Parathyroid adenoma (tissue), 2 donors: Measurements from ENCODE around the gene NRAP.

Source experiments
- H2AFZ ChIP-seq: fragments of 300-600 bp; sonication (generic); one replicate; pipeline ENCODE4 v1.7.0; 2017; ENCODE audit warnings: antibody characterized with exemption, mild to moderate bottlenecking
- H3K27ac ChIP-seq: fragments of 300-600 bp; sonication (generic); one replicate; pipeline ENCODE4 v1.7.0; 2017
- H3K27me3 ChIP-seq: fragments of 300-600 bp; sonication (generic); one replicate; pipeline ENCODE4 v1.7.0; 2017; ENCODE audit warnings: low read length; ENCODE audit not compliant: control insufficient read depth, insufficient read depth
- H3K36me3 ChIP-seq: fragments of 300-600 bp; sonication (generic); one replicate; pipeline ENCODE4 v1.7.0; 2017; ENCODE audit warnings: low read length; ENCODE audit not compliant: control insufficient read depth, insufficient read depth
- H3K4me1 ChIP-seq: fragments of 300-600 bp; sonication (generic); one replicate; pipeline ENCODE4 v1.7.0; 2017; ENCODE audit warnings: control low read depth
- H3K4me2 ChIP-seq: fragments of 300-600 bp; sonication (generic); one replicate; pipeline ENCODE4 v1.7.0; 2017; ENCODE audit warnings: low read length
- H3K4me3 ChIP-seq: fragments of 300-600 bp; sonication (generic); one replicate; pipeline ENCODE4 v1.7.0; 2017; ENCODE audit warnings: low read depth, low read length
- H3K79me2 ChIP-seq: fragments of 300-600 bp; sonication (generic); one replicate; pipeline ENCODE4 v1.7.0; 2017; ENCODE audit warnings: control low read depth
- H3K9ac ChIP-seq: fragments of 300-600 bp; sonication (generic); one replicate; pipeline ENCODE4 v1.7.0; 2017; ENCODE audit warnings: mild to moderate bottlenecking
- H3K9me3 ChIP-seq: fragments of 300-600 bp; sonication (generic); one replicate; pipeline ENCODE4 v1.7.0; 2017; ENCODE audit warnings: low read length; ENCODE audit not compliant: control insufficient read depth
- TF ChIP-seq, protein P1 (sequence below): fragments of 300-600 bp; sonication (generic); IDR thresholded peaks from one replicate; pipeline ENCODE4 v1.7.0; 2017; ENCODE audit warnings: antibody characterized with exemption, mild to moderate bottlenecking
- donor health status: primary hyperparathyroidism.

NRAP gene, protein sequence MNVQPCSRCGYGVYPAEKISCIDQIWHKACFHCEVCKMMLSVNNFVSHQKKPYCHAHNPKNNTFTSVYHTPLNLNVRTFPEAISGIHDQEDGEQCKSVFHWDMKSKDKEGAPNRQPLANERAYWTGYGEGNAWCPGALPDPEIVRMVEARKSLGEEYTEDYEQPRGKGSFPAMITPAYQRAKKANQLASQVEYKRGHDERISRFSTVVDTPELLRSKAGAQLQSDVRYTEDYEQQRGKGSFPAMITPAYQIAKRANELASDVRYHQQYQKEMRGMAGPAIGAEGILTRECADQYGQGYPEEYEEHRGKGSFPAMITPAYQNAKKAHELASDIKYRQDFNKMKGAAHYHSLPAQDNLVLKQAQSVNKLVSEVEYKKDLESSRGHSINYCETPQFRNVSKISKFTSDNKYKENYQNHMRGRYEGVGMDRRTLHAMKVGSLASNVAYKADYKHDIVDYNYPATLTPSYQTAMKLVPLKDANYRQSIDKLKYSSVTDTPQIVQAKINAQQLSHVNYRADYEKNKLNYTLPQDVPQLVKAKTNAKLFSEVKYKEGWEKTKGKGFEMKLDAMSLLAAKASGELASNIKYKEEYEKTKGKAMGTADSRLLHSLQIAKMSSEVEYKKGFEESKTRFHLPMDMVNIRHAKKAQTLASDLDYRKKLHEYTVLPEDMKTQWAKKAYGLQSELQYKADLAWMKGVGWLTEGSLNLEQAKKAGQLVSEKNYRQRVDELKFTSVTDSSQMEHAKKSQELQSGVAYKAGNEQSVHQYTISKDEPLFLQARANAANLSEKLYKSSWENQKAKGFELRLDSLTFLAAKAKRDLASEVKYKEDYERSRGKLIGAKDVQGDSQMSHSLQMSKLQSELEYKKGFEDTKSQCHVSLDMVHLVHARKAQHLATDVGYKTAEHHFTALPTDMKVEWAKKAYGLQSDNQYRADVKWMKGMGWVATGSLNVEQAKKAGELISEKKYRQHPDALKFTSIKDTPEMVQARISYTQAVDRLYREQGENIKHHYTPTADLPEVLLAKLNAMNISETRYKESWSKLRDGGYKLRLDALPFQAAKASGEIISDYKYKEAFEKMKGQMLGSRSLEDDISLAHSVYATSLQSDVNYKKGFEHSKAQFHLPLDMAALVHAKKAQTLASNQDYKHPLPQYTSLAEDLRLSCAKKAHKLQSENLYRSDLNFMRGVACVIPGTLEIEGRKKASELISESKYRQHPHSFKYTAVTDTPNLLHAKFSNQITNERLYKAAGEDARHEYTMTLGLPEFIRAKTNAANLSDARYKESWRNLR (N-terminal part only)

DNA sequence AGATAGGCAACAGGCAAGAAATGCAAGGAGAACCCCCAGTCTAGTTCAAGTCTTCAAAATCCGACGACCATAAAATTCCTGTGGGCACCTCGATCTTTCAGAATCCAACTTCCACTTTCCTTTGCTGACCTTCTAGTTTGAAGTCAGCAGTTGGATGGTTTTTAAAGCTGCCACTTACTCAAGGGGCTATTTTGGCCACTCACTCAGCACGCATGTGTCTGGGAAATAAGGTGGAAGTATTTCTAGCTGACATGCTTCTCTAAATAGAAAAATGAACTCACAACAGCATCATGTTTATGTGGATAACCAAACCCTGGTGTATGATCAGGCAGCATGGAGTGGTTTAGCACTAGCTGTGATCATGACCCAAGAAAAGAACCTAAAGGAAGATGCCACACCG lies at the start of gene NRAP:
Gene NRAP, minus strand, starts transcription at position 134 of the 400 bp plus-strand sequence. CDS start 159 bp downstream, outside the sequence.
- TF ChIP-seq, protein P1, sequence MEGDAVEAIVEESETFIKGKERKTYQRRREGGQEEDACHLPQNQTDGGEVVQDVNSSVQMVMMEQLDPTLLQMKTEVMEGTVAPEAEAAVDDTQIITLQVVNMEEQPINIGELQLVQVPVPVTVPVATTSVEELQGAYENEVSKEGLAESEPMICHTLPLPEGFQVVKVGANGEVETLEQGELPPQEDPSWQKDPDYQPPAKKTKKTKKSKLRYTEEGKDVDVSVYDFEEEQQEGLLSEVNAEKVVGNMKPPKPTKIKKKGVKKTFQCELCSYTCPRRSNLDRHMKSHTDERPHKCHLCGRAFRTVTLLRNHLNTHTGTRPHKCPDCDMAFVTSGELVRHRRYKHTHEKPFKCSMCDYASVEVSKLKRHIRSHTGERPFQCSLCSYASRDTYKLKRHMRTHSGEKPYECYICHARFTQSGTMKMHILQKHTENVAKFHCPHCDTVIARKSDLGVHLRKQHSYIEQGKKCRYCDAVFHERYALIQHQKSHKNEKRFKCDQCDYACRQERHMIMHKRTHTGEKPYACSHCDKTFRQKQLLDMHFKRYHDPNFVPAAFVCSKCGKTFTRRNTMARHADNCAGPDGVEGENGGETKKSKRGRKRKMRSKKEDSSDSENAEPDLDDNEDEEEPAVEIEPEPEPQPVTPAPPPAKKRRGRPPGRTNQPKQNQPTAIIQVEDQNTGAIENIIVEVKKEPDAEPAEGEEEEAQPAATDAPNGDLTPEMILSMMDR: no peak
- H3K36me3 ChIP-seq: no peaks in the 10 kb centered on the region

DNA sequence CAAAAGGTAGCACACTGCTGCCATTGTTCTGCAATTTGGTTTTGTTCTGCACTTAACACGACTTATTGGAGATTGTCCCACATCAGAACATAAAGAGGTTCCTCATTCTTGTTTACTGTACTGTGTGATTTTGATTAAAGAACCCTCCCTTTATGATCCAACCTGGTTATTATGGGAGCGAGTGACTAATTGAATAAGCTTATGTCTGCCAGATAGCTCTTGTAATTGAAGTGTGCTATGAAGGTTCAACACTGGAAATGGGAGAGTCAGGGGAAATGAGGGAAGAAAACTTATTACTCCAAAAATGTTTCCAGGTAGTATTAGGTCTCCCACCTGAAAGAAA lies 49.8 kb upstream of the NRAP start:
- Histone ChIP-seq H3K9ac (no peak overlapping the region), H3K27me3 (no peaks in the 10 kb centered on the region), H3K4me3 (no peak overlapping the region), H3K36me3 (no peaks in the 10 kb centered on the region), H3K27ac (no peak overlapping the region), H3K4me1 (no peaks in the 10 kb centered on the region), H3K79me2 (peaks cover 4% of the 10 kb centered on the region), H2AFZ (no peak overlapping the region), H3K9me3 (no peaks in the 10 kb centered on the region), H3K4me2 (no peak overlapping the region)
- TF ChIP-seq, protein P1: no peak

More for the DNA sequence above, at the start of gene NRAP:
- Histone ChIP-seq H3K79me2 (no peaks in the 10 kb centered on the region), H3K9ac (no peak within 1 kb of the TSS), H3K4me1 (no peaks in the 10 kb centered on the region), H3K4me2 (no peak within 1 kb of the TSS), H3K9me3 (no peaks in the 10 kb centered on the region), H3K27ac (no peak within 1 kb of the TSS), H3K27me3 (no peaks in the 10 kb centered on the region), H2AFZ (no peak within 1 kb of the TSS), H3K4me3 (no peak within 1 kb of the TSS)

DNA sequence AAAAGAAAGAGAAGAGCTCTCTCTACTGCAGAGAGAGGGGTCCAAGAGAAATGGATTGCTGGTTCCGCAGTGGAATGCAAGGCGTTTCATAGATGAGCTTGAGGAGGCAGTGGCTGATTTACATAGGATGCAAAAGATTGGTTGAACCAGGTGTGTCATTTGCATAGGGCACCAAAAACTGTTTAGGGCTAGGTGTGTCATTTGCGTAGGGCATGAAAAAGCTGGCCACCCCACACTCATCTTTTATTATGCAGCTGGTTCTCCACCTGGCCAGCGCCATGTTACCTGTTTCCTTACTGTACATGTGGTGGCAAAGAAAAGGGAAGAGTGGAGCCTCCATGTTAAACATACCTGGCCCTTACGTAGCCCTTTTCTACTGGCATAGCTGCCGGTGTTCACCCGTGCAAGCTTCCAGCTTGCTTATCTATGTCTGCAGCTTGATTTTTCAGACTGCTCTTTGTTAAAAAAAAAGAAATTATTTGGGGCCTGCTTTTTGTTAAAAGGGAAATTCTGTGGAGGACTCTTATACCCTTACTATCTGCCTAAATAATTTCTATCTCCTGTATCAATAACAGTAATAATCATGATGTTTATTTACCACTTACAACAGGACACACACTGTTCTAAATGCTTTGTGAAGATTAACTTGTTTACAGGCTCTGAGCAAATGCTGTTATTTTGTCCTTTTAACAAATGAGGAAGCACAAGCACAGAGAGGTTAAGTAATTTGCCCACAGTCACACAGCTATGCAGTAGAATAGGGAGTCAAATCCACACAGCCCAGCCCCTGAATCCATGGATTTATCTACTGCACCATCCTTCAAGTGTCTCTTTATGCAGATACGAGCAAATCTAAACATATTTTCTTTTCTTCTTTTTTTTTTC lies 49.2 kb upstream of the NRAP start:
- no peak overlapping the region for H3K4me2 ChIP-seq
- H3K36me3 ChIP-seq: no peaks in the 10 kb centered on the region
- no peaks in the 10 kb centered on the region for H3K27me3 ChIP-seq
- no peak overlapping the region for H2AFZ ChIP-seq
- TF ChIP-seq, protein P1: no peak
- H3K9ac ChIP-seq: no peak overlapping the region
- no peaks in the 10 kb centered on the region for H3K4me1 ChIP-seq
- H3K4me3 ChIP-seq: no peak overlapping the region
- no peaks in the 10 kb centered on the region for H3K9me3 ChIP-seq
- H3K27ac ChIP-seq: no peak overlapping the region
- peaks cover 4% of the 10 kb centered on the region for H3K79me2 ChIP-seq

DNA sequence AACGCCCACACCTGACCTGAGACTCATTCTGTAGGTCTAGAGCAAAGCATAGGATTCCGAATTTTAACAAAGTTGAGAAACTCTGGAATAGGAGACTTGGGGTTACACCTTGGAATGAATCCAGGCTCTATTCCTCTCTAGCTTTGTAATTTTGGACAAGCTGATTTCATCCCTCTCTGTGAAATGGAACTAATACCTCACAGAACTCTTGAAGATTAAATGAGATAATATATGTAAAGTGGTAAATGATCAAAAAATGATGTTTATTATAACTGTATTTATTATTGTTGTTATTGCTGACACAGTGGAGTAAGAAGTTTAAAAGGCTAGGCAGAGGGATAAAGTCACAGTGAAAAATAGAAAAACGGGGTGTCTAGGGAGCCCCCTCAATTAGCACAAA lies 48.2 kb upstream of the NRAP start:
- Histone ChIP-seq H3K9me3 (no peaks in the 10 kb centered on the region), H3K36me3 (no peaks in the 10 kb centered on the region), H3K9ac (no peak overlapping the region), H3K4me3 (no peak overlapping the region), H2AFZ (no peak overlapping the region), H3K27me3 (no peaks in the 10 kb centered on the region), H3K27ac (no peak overlapping the region), H3K4me1 (peaks cover 4% of the 10 kb centered on the region), H3K79me2 (peaks cover 4% of the 10 kb centered on the region), H3K4me2 (no peak overlapping the region)
- TF ChIP-seq, protein P1: no peak
